ENCODE measurements around the gene HS3ST3A1. TPM values are rescaled to one million over a fixed set of nuclear protein-coding genes. Genes with fewer than 3 reads are reported as not detected.

The HS3ST3A1 gene
- total and polyA plus RNA-seq, 2 of the 8 experiments (the other 6 are each of a cell fraction or from before 2014, with no cell fraction given), result 5.4 to 5.7 TPM

GRCh38 chr17:13575466-13575865, 26.3 kb downstream of the HS3ST3A1 start:
- Histone ChIP-seq H3K4me2 (ENCODE audit: insufficient read depth in 1 of 2, low read depth in 2 of 2, low read length in 2 of 2) (peak overlapping the region; percentile 28 to 44), H2BK5ac (ENCODE audit: low read depth, low read length) (0 out of 2 replicates have a peak overlapping the region, but pooled peaks have one; percentile 19), H3K4me1 (replicated peaks in 1 of 4; ENCODE audit: control insufficient read depth in 3 of 4, insufficient read depth in 4 of 4, low read length in 3 of 4) (peaks cover 0 to 17% (median 8%) of the 10 kb centered on the region in 4 experiments; a peak in 4 of 7 replicates), H2BK15ac (ENCODE audit: low read length) (no peak overlapping the region), H3K56ac (replicated peaks; ENCODE audit: insufficient read length, low read depth, low read length) (no peak overlapping the region), H2BK120ac (replicated peaks; ENCODE audit: low read depth, low read length) (peak overlapping the region; percentile 0), H3K18ac (ENCODE audit: extremely low read depth, low read length) (0 out of 2 replicates have a peak overlapping the region, but pooled peaks have one; percentile 22), H4K5ac (ENCODE audit: insufficient read length, low read depth, low read length) (no peak overlapping the region), H3K23ac (ENCODE audit: insufficient read length) (no peak overlapping the region), H3K14ac (ENCODE audit: insufficient read length) (no peak overlapping the region), H4K91ac (replicated peaks; ENCODE audit: insufficient read length, low read length) (no peak overlapping the region), H3K27ac (ENCODE audit: low read depth, low read length) (peak overlapping the region; percentile 3; the same call in 1 of the 2 replicates), H3K9ac (replicated peaks in 1 of 4; ENCODE audit: extremely low read depth in 1 of 4, low read depth in 3 of 4, low read length in 3 of 4) (no peak overlapping the region), H2BK12ac (ENCODE audit: low read depth, low read length) (no peak overlapping the region), H2AK5ac (ENCODE audit: low read depth, low read length) (no peak overlapping the region), H3K4me3 (ENCODE audit: extremely low read depth in 1 of 4, insufficient read depth in 2 of 4, low read depth in 3 of 4, low read length in 4 of 4) (peak overlapping the region in 1 of 4 experiments; percentile 14; a peak in 1 of 8 replicates), H3K23me2 (ENCODE audit: low read depth, low read length) (no peaks in the 10 kb centered on the region), H3K27me3 (replicated peaks in 1 of 4; ENCODE audit: control insufficient read depth in 3 of 4, extremely low read depth in 1 of 4, insufficient read depth in 3 of 4, low read length in 3 of 4) (no peaks in the 10 kb centered on the region), H3K36me3 (ENCODE audit: control insufficient read depth in 2 of 4, insufficient read depth in 4 of 4, low read length in 3 of 4) (peaks cover 0 to 6% (median 0%) of the 10 kb centered on the region in 4 experiments; a peak in 2 of 8 replicates), H3K4ac (replicated peaks; ENCODE audit: insufficient read length, low read depth, low read length) (no peak overlapping the region), H3K79me2 (ENCODE audit: control insufficient read depth in 1 of 2, insufficient read depth in 2 of 2, low read length in 2 of 2) (0 out of 4 replicates have a peak, but pooled peaks cover 0 to 2% of the 10 kb centered on the region in 2 experiments), H2BK20ac (ENCODE audit: low read length) (no peak overlapping the region; the same call in 1 of the 2 replicates), H2AFZ (ENCODE audit: low read length) (no peak overlapping the region), H4K20me1 (replicated peaks in 1 of 2; ENCODE audit: control insufficient read depth in 1 of 2, insufficient read depth in 2 of 2, low read length in 2 of 2) (no peaks in the 10 kb centered on the region), H4K8ac (ENCODE audit: extremely low read depth, insufficient read depth, low read length) (no peak overlapping the region), H3K9me3 (ENCODE audit: insufficient read depth in 2 of 2, low read depth in 1 of 2, low read length in 1 of 2) (peaks cover 6 to 8% of the 10 kb centered on the region in 2 experiments), H3K79me1 (ENCODE audit: low read depth, low read length) (0 out of 2 replicates have a peak, but pooled peaks cover 2% of the 10 kb centered on the region)
- POLR2A ChIA-PET (ENCODE audit: partially characterized antibody), result interaction anchor here (0.9 to 1.5 kb wide), 7 partner anchors 12 to 27 kb away, joined by 3 to 5 read pairs (median 3); partner anchors contain the start of gene HS3ST3A1
- WGBS, 2 experiments (ENCODE audit: extremely low coverage in 1 of 2, insufficient coverage in 1 of 2, insufficient read length in 1 of 2, insufficient replicate concordance in 2 of 2, low coverage in 1 of 2, low lambda C conversion rate in 2 of 2, missing lambda C conversion rate in 1 of 2), result 28% methylated on average over 2 of the region's 2 CpGs; no CpG with 5 or more reads in 1 of the 2 experiments
- FAIRE-seq (no peak), DNase-seq (ENCODE audit: low read depth in 1 of 2, low spot score in 2 of 2) (no peak)
- CTCF ChIA-PET (ENCODE audit: partially characterized antibody), result interaction anchor here (0.6 to 1.3 kb wide), 4 partner anchors 10 to 23 kb away, joined by 3 to 4 read pairs (median 4); no protein-coding TSS in a partner anchor
- no peak for TF ChIP-seq SIRT6 (IDR thresholded peaks at IDR 0.05; ENCODE audit: low read length)
- no peak for TF ChIP-seq E2F6 (IDR thresholded peaks at IDR 0.05)
- no peak for TF ChIP-seq NRF1 (IDR thresholded peaks at IDR 0.05; ENCODE audit: low read depth, low read length)
- TF ChIP-seq ZNF274 (IDR thresholded peaks at IDR 0.05; ENCODE audit: borderline replicate concordance, extremely low read depth, low read length), result no peak
- TF ChIP-seq SAP30 (IDR thresholded peaks at IDR 0.05; ENCODE audit: insufficient read depth, insufficient replicate concordance, low read length), result no peak
- TF ChIP-seq SP4 (IDR thresholded peaks at IDR 0.05; ENCODE audit: low read length), result no peak
- TF ChIP-seq RAD21 (IDR thresholded peaks at IDR 0.05 in 1 of 2, conservative IDR thresholded peaks at IDR 0.05 in 1 of 2; ENCODE audit: low read depth in 2 of 2, low read length in 2 of 2), result no peak
- no peak for TF ChIP-seq RBBP5 (IDR thresholded peaks at IDR 0.05; ENCODE audit: borderline replicate concordance, low read depth, low read length)
- no peak for TF ChIP-seq CEBPB (IDR thresholded peaks at IDR 0.05; ENCODE audit: low read depth, low read length)
- TF ChIP-seq CBX8 (IDR thresholded peaks at IDR 0.05; ENCODE audit: borderline replicate concordance, low read depth, low read length), result no peak
- no peak for TF ChIP-seq CTBP2 (IDR thresholded peaks at IDR 0.05; ENCODE audit: borderline replicate concordance, insufficient read depth, insufficient read length, low read length)
- TF ChIP-seq, protein P1, sequence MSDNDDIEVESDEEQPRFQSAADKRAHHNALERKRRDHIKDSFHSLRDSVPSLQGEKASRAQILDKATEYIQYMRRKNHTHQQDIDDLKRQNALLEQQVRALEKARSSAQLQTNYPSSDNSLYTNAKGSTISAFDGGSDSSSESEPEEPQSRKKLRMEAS (IDR thresholded peaks at IDR 0.05), result no peak
